K562 (cell line): ENCODE data around the gene DIP2C. TPM values are rescaled to one million over a fixed set of nuclear protein-coding genes. Genes with fewer than 3 reads are reported as not detected.

Experiments used
- ATAC-seq: fragments of 200-7000 bp; cut with Tn5 transposase; 3 replicates; pipeline ENCODE4 v1.9.1; 2020; ENCODE audit warnings: moderate library complexity
- BruUV-seq: library from RNA; stranded (reverse); fragments of 400-500 nt; replicated peaks from 2 replicates; lab custom pipeline; 2021; lab: Mats Ljungman, UMichigan
- CTCF ChIA-PET: fragments of 300-600 bp; formaldehyde crosslinking; extraction: SDS; loops from one replicate; lab custom pipeline; 2021; ENCODE audit warnings: low intra/inter-chr PET ratio; lab: Yijun Ruan, JAX
- POLR2A ChIA-PET: fragments of 300-600, 350-650 bp; sonication (Branson Sonifier 250); formaldehyde crosslinking; extraction: SDS; loops from one replicate; lab custom pipeline; 2021; ENCODE audit warnings: antibody characterized with exemption, inconsistent platforms; lab: Yijun Ruan, JAX
- DNase-seq, 4 experiments: peaks; one replicate each; pipeline versions ENCODE4 v3.0.0 to v3.0.0-alpha.2; 2011 to 2018; ENCODE audit warnings: low spot score in 3 of 4, mixed read lengths in 3 of 4; ENCODE audit errors: extremely low read depth in 1 of 4
- FAIRE-seq: peaks from 2 replicates; lab custom pipeline; 2011; peaks lifted over from hg19 to GRCh38; lab: Jason Lieb, UNC
- H2AFZ ChIP-seq: 2 replicates; pipeline ENCODE4 v1.6.0; 2011; ENCODE audit warnings: low read depth, low read length, control low read depth, inconsistent platforms
- H3K27ac ChIP-seq: fragments of 200-600 bp; 3 replicates; pipeline ENCODE4 v1.8.0; 2011; ENCODE audit warnings: low read depth, mild to moderate bottlenecking, control low read depth, inconsistent platforms, low read length, moderate library complexity, mixed read lengths; ENCODE audit errors: extremely low read depth
- H3K27me3 ChIP-seq, 2 experiments: fragments of 300-600 bp in 1 of 2; 2 replicates in 1 of 2; 3 replicates in 1 of 2; pipeline versions ENCODE4 v1.6.0 to v1.8.0; 2011; ENCODE audit warnings: inconsistent platforms in 2 of 2, low read length in 2 of 2, mild to moderate bottlenecking in 1 of 2, mixed read lengths in 1 of 2, moderate library complexity in 1 of 2; ENCODE audit not compliant: control insufficient read depth in 2 of 2, insufficient read depth in 2 of 2
- H3K36me3 ChIP-seq: fragments of 300-600 bp; 3 replicates; pipeline ENCODE4 v1.8.0; 2011; ENCODE audit warnings: mild to moderate bottlenecking, low read length, inconsistent platforms; ENCODE audit not compliant: control insufficient read depth, insufficient read depth
- H3K4me1 ChIP-seq, 2 experiments: fragments of 200-600 bp in 1 of 2; replicated peaks in 1 of 2; 2 replicates in 1 of 2; 3 replicates in 1 of 2; pipeline versions ENCODE4 v1.5.1 to v1.8.0; 2011; ENCODE audit warnings: inconsistent platforms in 2 of 2, low read length in 2 of 2, mild to moderate bottlenecking in 1 of 2, mixed read lengths in 1 of 2, moderate library complexity in 1 of 2; ENCODE audit not compliant: control insufficient read depth in 2 of 2, insufficient read depth in 2 of 2
- H3K4me2 ChIP-seq: 2 replicates; pipeline ENCODE4 v1.6.1; 2011; ENCODE audit warnings: low read length, control low read depth, inconsistent platforms, mixed read lengths; ENCODE audit not compliant: insufficient read depth
- H3K4me3 ChIP-seq: fragments of 200-600 bp; sonication (generic), shearing (Covaris generic); 2 replicates; pipeline ENCODE4 v1.5.1; 2016; ENCODE audit warnings: control low read depth, inconsistent platforms
- H3K79me2 ChIP-seq: fragments of 200-600 bp; 3 replicates; pipeline ENCODE4 v1.8.0; 2011; ENCODE audit warnings: low read length, inconsistent platforms; ENCODE audit not compliant: control insufficient read depth, insufficient read depth
- H3K9ac ChIP-seq, 2 experiments: 2 replicates each; pipeline versions ENCODE4 v1.6.0 to v1.6.1; 2011; ENCODE audit warnings: low read depth in 2 of 2, low read length in 2 of 2, control low read depth in 1 of 2, inconsistent platforms in 1 of 2, mild to moderate bottlenecking in 1 of 2, mixed read lengths in 1 of 2; ENCODE audit not compliant: insufficient read depth in 1 of 2
- H3K9me1 ChIP-seq: one replicate; pipeline ENCODE4 v1.6.0; 2011; ENCODE audit warnings: inconsistent platforms, mild to moderate bottlenecking, low read length, moderate library complexity; ENCODE audit not compliant: control insufficient read depth, insufficient read depth
- H3K9me3 ChIP-seq: replicated peaks from 2 replicates; pipeline ENCODE4 v1.5.1; 2011; ENCODE audit warnings: low read depth, low read length, inconsistent platforms; ENCODE audit not compliant: control insufficient read depth, insufficient read depth
- H4K20me1 ChIP-seq: replicated peaks from 2 replicates; pipeline ENCODE4 v1.6.1; 2011; ENCODE audit warnings: low read length, inconsistent platforms, mixed read lengths; ENCODE audit not compliant: control insufficient read depth, insufficient read depth
- KHSRP ChIP-seq: fragments of 450-650 bp; IDR thresholded peaks from 2 replicates; pipeline ENCODE4 v1.6.1; 2017
- NCOR1 ChIP-seq: fragments of 450-650 bp; IDR thresholded peaks from 2 replicates; pipeline ENCODE4 v1.6.1; 2016; ENCODE audit warnings: mild to moderate bottlenecking, moderate library complexity
- NFATC3 ChIP-seq: fragments of 450-650 bp; IDR thresholded peaks from 2 replicates; pipeline ENCODE4 v1.6.1; 2017; ENCODE audit warnings: mild to moderate bottlenecking
- POLR2B ChIP-seq: fragments of 450-650 bp; IDR thresholded peaks from 2 replicates; pipeline ENCODE4 v1.6.1; 2018; ENCODE audit warnings: low read depth; ENCODE audit not compliant: partially characterized antibody
- PTBP1 ChIP-seq: fragments of 200-400 bp; formaldehyde crosslinking; IDR thresholded peaks from 2 replicates; pipeline ENCODE4 v1.6.1; 2017; ENCODE audit warnings: low read depth, low read length
- TEAD1 ChIP-seq, 2 experiments: fragments of 450-650 bp in 1 of 2; sonication (generic) in 1 of 2; formaldehyde crosslinking; IDR thresholded peaks; 2 replicates each; pipeline versions ENCODE4 v1.4.0 to v1.8.0; 2020 to 2022; ENCODE audit warnings: mild to moderate bottlenecking in 2 of 2, missing genetic modification reagents in 1 of 2
- TSC22D4 ChIP-seq: fragments of 450-650 bp; IDR thresholded peaks from 2 replicates; pipeline ENCODE4 v1.6.1; 2016; ENCODE audit warnings: missing genetic modification characterization, missing biosample characterization, control low read depth
- ZNF23 ChIP-seq: fragments of 250-450 bp; sonication (Bioruptor Pico); IDR thresholded peaks from 2 replicates; pipeline ENCODE4 v1.4.0; 2020; ENCODE audit warnings: mild to moderate bottlenecking
- ZNF354B ChIP-seq: fragments of 250-450 bp; sonication (Bioruptor Pico); IDR thresholded peaks from 2 replicates; pipeline ENCODE4 v1.4.0; 2020
- ZNF586 ChIP-seq: fragments of 450-650 bp; formaldehyde crosslinking; conservative IDR thresholded peaks from 2 replicates; pipeline ENCODE4 v1.4.0; 2020; ENCODE audit warnings: mild to moderate bottlenecking, moderate library complexity
- ZNF830 ChIP-seq: fragments of 250-450 bp; sonication (Bioruptor Pico); IDR thresholded peaks from 2 replicates; pipeline ENCODE4 v1.5.0; 2021; ENCODE audit warnings: mild to moderate bottlenecking
- WGBS: fragments of 100-300 bp; shearing (Covaris generic); methylation state at CpG from one replicate; pipeline ENCODE4 v1.1.6; 2016; ENCODE audit warnings: low coverage, mixed read lengths; ENCODE audit not compliant: insufficient coverage; ENCODE audit errors: missing lambda C conversion rate; 5-methylcytosine and 5-hydroxymethylcytosine counted together
- in situ Hi-C: fragments of 300-500 bp; cut with MboI; formaldehyde crosslinking; loops from 4 replicates; pipeline ENCODE4 v1.15.0; 2018; ENCODE audit warnings: inconsistent platforms, mixed read lengths
- intact Hi-C: fragments of 100-400 bp; cut with micrococcal nuclease; formaldehyde crosslinking; loops from 2 replicates; pipeline ENCODE4 v1.14.2; 2022
- polyA plus RNA-seq, 8 experiments: library from polyadenylated mRNA; depleted of rRNA in 4 of 8; stranded (reverse) in 5 of 8; unstranded in 3 of 8; fragments of >200 nt; fragmentation: Nextera tagmentation in 2 of 8; fragmentation: Illumina TruSeq in 1 of 8; extraction: Ambion mirVana in 2 of 8; extraction: Trizol in 1 of 8; gene quantifications; 2 replicates each; pipeline versions ENCODE4 v1.2.1 to v1.2.3, GENCODE V29; 2011 to 2014; ENCODE audit warnings: inconsistent platforms in 1 of 8, missing spikeins in 1 of 8
- total RNA-seq, 7 experiments: library from RNA; depleted of rRNA in 6 of 7; stranded (reverse); fragments of >200 nt in 6 of 7; fragmentation: Illumina TruSeq in 2 of 7; extraction: Trizol in 2 of 7; gene quantifications; 2 replicates each; pipeline versions ENCODE4 v1.2.1 to v1.2.3, GENCODE V29; 2011 to 2021; ENCODE audit warnings: low replicate concordance in 1 of 7
- TF ChIP-seq, protein P1 (sequence below), 2 experiments: fragments of 450-650 bp; IDR thresholded peaks; 2 replicates each; pipeline ENCODE4 v1.6.1; 2016; ENCODE audit warnings: mild to moderate bottlenecking in 2 of 2, borderline replicate concordance in 1 of 2, low read depth in 1 of 2, moderate library complexity in 1 of 2
- TF ChIP-seq, protein P2 (sequence below): sonication (generic); formaldehyde crosslinking; IDR thresholded peaks from 2 replicates; pipeline ENCODE4 v1.8.0; 2022; ENCODE audit warnings: mild to moderate bottlenecking, low read depth, missing genetic modification reagents

DIP2C gene
- total and polyA plus RNA-seq, 9 of the 15 experiments (the other 6 are each of a cell fraction or from before 2014, with no cell fraction given) = 0.01 TPM; not detected in 8

DNA sequence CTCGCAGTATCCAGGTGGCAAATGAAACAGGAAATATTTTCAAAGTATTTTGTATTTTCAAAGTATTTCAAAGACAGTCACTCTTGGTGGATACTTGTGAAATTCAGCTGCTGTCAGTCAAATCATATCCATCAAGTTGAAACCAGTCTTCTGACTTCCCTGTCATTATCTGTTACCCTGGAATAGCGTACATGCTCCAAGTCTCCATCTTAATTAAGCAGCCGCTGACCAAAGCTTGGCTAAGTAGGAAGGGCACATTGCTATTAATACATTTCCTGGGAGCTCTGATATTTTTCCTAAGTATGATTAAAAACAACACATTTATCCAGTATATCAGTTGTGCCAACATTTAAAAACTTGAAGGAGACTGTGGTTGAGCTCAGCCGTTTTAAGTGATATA, 442.0 kb downstream of the DIP2C start:
- no peak overlapping the region for H3K9ac ChIP-seq
- H3K27me3 ChIP-seq = no peaks in the 10 kb centered on the region
- ChIA-PET POLR2A (no interaction called here), CTCF (no interaction called here)
- no peaks in the 10 kb centered on the region; the same call in 1 of the 2 replicates for H4K20me1 ChIP-seq
- no peak overlapping the region for H3K4me2 ChIP-seq
- WGBS = 88% methylated on average over 4 of the region's 4 CpGs
- H3K4me3 ChIP-seq = no peak overlapping the region
- H3K4me1 ChIP-seq = no peaks in the 10 kb centered on the region
- DNase-seq (no peak), ATAC-seq (no peak), FAIRE-seq (no peak)
- no peak overlapping the region for H2AFZ ChIP-seq
- in situ Hi-C loops = no loop called here
- intact Hi-C loops = no loop called here
- H3K27ac ChIP-seq = no peak overlapping the region
- no peaks in the 10 kb centered on the region for H3K9me1 ChIP-seq
- no TSS peak for BruUV-seq
- no peaks in the 10 kb centered on the region for H3K9me3 ChIP-seq
- no peaks in the 10 kb centered on the region for H3K79me2 ChIP-seq
- H3K36me3 ChIP-seq = peaks cover 24% of the 10 kb centered on the region
- TF ChIP-seq, protein P1, sequence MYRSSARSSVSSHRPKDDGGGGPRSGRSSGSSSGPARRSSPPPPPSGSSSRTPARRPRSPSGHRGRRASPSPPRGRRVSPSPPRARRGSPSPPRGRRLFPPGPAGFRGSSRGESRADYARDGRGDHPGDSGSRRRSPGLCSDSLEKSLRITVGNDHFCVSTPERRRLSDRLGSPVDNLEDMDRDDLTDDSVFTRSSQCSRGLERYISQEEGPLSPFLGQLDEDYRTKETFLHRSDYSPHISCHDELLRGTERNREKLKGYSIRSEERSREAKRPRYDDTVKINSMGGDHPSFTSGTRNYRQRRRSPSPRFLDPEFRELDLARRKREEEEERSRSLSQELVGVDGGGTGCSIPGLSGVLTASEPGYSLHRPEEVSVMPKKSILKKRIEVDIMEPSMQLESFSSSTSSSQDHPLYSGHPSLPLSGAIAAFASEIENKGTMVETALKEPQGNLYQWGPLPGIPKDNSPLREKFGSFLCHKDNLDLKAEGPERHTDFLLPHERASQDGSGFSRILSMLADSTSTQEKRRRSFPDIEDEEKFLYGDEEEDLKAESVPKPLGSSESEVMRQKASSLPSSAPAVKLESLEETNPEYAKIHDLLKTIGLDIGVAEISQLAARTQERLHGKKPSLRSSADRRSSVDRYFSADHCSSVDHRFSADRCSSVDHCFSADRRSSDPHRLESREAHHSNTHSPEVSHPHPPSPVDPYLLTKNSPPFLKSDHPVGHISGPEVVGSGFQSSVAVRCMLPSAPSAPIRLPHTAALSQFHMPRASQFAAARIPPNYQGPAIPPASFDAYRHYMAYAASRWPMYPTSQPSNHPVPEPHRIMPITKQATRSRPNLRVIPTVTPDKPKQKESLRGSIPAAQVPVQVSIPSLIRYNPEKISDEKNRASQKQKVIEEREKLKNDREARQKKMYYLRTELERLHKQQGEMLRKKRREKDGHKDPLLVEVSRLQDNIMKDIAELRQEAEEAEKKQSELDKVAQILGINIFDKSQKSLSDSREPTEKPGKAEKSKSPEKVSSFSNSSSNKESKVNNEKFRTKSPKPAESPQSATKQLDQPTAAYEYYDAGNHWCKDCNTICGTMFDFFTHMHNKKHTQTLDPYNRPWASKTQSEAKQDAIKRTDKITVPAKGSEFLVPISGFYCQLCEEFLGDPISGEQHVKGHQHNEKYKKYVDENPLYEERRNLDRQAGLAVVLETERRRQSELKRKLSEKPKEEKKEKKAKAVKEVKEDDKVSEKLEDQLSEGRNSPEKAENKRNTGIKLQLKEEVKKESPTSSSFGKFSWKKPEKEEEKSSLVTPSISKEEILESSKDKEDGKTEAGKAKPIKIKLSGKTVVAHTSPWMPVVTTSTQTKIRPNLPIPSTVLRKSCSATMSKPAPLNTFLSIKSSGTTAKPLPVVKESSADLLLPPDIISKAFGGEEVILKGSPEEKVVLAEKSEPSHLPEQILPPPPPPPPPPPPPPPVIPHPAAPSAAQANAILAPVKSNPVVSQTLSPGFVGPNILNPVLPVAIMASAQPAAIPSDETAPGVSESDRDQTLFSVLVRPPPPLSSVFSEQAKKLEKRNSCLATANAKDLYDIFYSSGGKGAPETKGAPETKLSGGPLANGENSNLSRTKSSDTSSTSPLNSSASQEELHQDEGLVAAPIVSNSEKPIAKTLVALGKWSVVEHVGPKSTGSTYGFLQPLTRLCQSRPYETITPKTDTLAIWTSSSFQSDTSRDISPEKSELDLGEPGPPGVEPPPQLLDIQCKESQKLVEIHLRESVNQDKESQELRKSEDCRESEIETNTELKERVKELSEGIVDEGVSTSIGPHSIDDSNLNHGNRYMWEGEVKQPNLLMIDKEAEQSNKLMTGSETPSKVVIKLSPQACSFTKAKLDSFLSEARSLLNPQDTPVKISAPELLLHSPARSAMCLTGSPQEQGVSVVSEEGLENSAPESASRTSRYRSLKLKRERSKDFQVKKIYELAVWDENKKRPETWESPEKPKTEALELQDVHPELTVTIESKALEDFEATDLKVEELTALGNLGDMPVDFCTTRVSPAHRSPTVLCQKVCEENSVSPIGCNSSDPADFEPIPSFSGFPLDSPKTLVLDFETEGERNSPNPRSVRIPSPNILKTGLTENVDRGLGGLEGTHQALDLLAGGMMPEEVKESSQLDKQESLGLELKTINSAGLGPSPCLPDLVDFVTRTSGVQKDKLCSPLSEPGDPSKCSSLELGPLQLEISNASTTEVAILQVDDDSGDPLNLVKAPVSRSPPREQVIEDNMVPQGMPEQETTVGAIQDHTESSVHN (IDR thresholded peaks at IDR 0.05; ENCODE audit: borderline replicate concordance in 1 of 2, low read depth in 1 of 2) = no peak
- TF ChIP-seq ZNF23 (no peak), KHSRP (no peak), TEAD1 (CRISPR knock-in tag; IDR thresholded peaks at IDR 0.05) (no peak), NCOR1 (no peak), TSC22D4 (tag) (no peak), ZNF586 (CRISPR knock-in tag) (no peak), NFATC3 (no peak), PTBP1 (no peak), ZNF354B (CRISPR knock-in tag) (no peak), ZNF830 (CRISPR knock-in tag) (no peak), POLR2B (no peak)
- TF ChIP-seq, protein P2, sequence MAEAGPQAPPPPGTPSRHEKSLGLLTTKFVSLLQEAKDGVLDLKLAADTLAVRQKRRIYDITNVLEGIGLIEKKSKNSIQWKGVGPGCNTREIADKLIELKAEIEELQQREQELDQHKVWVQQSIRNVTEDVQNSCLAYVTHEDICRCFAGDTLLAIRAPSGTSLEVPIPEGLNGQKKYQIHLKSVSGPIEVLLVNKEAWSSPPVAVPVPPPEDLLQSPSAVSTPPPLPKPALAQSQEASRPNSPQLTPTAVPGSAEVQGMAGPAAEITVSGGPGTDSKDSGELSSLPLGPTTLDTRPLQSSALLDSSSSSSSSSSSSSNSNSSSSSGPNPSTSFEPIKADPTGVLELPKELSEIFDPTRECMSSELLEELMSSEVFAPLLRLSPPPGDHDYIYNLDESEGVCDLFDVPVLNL (CRISPR knock-in tag) = no peak
